ENCODE measurements around the gene PDZD7. TPM values are rescaled to one million over a fixed set of nuclear protein-coding genes. Genes with fewer than 3 reads are reported as not detected.

The PDZD7 gene
- total and polyA plus RNA-seq, 9 of the 15 experiments (the other 6 are each of a cell fraction or from before 2014, with no cell fraction given): 0.04 to 0.24 (median 0.08) TPM; not detected in 3

DNA sequence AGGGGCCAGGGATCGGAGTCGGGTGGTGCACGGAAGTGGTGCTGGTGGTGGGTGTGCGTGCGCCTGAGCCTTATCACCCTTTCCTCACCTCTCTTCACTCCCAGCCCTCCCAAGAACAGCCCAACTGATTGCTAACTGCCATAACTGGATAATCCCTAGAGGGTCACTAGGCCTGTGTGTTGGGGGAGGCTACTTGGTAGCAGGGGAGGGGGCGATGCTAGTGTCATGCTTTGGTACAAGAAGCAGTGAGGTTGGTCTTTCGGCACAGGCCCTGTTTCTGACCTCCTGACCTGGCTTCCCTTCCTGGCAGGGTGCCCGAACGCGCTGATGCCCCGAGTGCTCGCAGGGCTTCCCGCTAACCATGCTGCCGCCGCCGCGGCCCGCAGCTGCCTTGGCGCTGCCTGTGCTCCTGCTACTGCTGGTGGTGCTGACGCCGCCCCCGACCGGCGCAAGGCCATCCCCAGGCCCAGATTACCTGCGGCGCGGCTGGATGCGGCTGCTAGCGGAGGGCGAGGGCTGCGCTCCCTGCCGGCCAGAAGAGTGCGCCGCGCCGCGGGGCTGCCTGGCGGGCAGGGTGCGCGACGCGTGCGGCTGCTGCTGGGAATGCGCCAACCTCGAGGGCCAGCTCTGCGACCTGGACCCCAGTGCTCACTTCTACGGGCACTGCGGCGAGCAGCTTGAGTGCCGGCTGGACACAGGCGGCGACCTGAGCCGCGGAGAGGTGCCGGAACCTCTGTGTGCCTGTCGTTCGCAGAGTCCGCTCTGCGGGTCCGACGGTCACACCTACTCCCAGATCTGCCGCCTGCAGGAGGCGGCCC, 31.5 kb upstream of the PDZD7 start (continued):
- TF ChIP-seq PRPF4 (IDR thresholded peaks at IDR 0.05; ENCODE audit: insufficient read depth, low read depth, low read length, poor library complexity, severe bottlenecking): no peak
- no peak for TF ChIP-seq BCL6 (CRISPR knock-in tag; IDR thresholded peaks at IDR 0.05)
- TF ChIP-seq, protein P1, sequence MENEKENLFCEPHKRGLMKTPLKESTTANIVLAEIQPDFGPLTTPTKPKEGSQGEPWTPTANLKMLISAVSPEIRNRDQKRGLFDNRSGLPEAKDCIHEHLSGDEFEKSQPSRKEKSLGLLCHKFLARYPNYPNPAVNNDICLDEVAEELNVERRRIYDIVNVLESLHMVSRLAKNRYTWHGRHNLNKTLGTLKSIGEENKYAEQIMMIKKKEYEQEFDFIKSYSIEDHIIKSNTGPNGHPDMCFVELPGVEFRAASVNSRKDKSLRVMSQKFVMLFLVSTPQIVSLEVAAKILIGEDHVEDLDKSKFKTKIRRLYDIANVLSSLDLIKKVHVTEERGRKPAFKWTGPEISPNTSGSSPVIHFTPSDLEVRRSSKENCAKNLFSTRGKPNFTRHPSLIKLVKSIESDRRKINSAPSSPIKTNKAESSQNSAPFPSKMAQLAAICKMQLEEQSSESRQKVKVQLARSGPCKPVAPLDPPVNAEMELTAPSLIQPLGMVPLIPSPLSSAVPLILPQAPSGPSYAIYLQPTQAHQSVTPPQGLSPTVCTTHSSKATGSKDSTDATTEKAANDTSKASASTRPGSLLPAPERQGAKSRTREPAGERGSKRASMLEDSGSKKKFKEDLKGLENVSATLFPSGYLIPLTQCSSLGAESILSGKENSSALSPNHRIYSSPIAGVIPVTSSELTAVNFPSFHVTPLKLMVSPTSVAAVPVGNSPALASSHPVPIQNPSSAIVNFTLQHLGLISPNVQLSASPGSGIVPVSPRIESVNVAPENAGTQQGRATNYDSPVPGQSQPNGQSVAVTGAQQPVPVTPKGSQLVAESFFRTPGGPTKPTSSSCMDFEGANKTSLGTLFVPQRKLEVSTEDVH (IDR thresholded peaks at IDR 0.05; ENCODE audit: low read depth, partially characterized antibody): no peak
- no peak for TF ChIP-seq TFAM (CRISPR knock-in tag; conservative IDR thresholded peaks at IDR 0.05)
- TF ChIP-seq ETV5 (CRISPR knock-in tag; IDR thresholded peaks at IDR 0.05; ENCODE audit: low read depth): peak; percentile 42; the same call in 1 of the 2 replicates
- TF ChIP-seq, protein P2, sequence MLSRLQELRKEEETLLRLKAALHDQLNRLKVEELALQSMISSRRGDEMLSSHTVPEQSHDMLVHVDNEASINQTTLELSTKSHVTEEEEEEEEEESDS (CRISPR knock-in tag; IDR thresholded peaks at IDR 0.05): no peak
- no peak for TF ChIP-seq FUS (optimal IDR thresholded peaks at IDR 0.05; ENCODE audit: low read depth, low read length)
- TF ChIP-seq, protein P3, sequence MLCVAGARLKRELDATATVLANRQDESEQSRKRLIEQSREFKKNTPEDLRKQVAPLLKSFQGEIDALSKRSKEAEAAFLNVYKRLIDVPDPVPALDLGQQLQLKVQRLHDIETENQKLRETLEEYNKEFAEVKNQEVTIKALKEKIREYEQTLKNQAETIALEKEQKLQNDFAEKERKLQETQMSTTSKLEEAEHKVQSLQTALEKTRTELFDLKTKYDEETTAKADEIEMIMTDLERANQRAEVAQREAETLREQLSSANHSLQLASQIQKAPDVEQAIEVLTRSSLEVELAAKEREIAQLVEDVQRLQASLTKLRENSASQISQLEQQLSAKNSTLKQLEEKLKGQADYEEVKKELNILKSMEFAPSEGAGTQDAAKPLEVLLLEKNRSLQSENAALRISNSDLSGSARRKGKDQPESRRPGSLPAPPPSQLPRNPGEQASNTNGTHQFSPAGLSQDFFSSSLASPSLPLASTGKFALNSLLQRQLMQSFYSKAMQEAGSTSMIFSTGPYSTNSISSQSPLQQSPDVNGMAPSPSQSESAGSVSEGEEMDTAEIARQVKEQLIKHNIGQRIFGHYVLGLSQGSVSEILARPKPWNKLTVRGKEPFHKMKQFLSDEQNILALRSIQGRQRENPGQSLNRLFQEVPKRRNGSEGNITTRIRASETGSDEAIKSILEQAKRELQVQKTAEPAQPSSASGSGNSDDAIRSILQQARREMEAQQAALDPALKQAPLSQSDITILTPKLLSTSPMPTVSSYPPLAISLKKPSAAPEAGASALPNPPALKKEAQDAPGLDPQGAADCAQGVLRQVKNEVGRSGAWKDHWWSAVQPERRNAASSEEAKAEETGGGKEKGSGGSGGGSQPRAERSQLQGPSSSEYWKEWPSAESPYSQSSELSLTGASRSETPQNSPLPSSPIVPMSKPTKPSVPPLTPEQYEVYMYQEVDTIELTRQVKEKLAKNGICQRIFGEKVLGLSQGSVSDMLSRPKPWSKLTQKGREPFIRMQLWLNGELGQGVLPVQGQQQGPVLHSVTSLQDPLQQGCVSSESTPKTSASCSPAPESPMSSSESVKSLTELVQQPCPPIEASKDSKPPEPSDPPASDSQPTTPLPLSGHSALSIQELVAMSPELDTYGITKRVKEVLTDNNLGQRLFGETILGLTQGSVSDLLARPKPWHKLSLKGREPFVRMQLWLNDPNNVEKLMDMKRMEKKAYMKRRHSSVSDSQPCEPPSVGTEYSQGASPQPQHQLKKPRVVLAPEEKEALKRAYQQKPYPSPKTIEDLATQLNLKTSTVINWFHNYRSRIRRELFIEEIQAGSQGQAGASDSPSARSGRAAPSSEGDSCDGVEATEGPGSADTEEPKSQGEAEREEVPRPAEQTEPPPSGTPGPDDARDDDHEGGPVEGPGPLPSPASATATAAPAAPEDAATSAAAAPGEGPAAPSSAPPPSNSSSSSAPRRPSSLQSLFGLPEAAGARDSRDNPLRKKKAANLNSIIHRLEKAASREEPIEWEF (CRISPR knock-in tag; IDR thresholded peaks at IDR 0.05): no peak
- no peak for TF ChIP-seq JUND (IDR thresholded peaks at IDR 0.05; ENCODE audit: borderline replicate concordance, low read depth, low read length)
- TF ChIP-seq JUND (tag; IDR thresholded peaks at IDR 0.05; ENCODE audit: borderline replicate concordance, low read depth, low read length): no peak
- TF ChIP-seq CBX3 (IDR thresholded peaks at IDR 0.05; ENCODE audit: borderline replicate concordance in 1 of 2, low read length in 2 of 2): no peak
- TF ChIP-seq MTA1 (IDR thresholded peaks at IDR 0.05; ENCODE audit: borderline replicate concordance): no peak
- no peak for TF ChIP-seq ETS2 (tag; IDR thresholded peaks at IDR 0.05; ENCODE audit: borderline replicate concordance, poor library complexity, severe bottlenecking)
- peak; percentile 84 for TF ChIP-seq POLR2G (IDR thresholded peaks at IDR 0.05; ENCODE audit: low read depth, low read length)
- no peak for TF ChIP-seq ZNF445 (CRISPR knock-in tag; IDR thresholded peaks at IDR 0.05; ENCODE audit: low read depth)
